Nephron (organoid): ENCODE results near the gene TUFT1.
"Not testable (repeated sequence)": the region's sequence is repeated elsewhere in the genome, so short reads cannot be mapped to it uniquely, and the experiment has no call there.

ENCODE experiments used
- H3K27ac Mint-ChIP-seq, 3 experiments: 2 replicates each; pipeline ENCODE4 v1.8.0; 2020; ENCODE audit warnings: mixed read lengths in 3 of 3, mild to moderate bottlenecking in 2 of 3, moderate library complexity in 1 of 3
- H3K27me3 Mint-ChIP-seq: 2 replicates; pipeline ENCODE4 v1.8.0; 2021; ENCODE audit warnings: low read depth, mild to moderate bottlenecking, moderate library complexity, mixed read lengths
- H3K36me3 Mint-ChIP-seq: 2 replicates; pipeline ENCODE4 v1.8.0; 2020; ENCODE audit warnings: low read depth, mixed read lengths
- H3K4me1 Mint-ChIP-seq: 2 replicates; pipeline ENCODE4 v1.8.0; 2020; ENCODE audit warnings: mixed read lengths
- H3K4me3 Mint-ChIP-seq, 3 experiments: 2 replicates each; pipeline ENCODE4 v1.8.0; 2020; ENCODE audit warnings: mild to moderate bottlenecking in 3 of 3, mixed read lengths in 3 of 3, moderate library complexity in 2 of 3
- H3K9me3 Mint-ChIP-seq: 2 replicates; pipeline ENCODE4 v1.8.0; 2020; ENCODE audit warnings: mixed read lengths
- TF ChIP-seq, protein P1 (sequence below), 3 experiments: fragments of 200-600 bp; sonication (generic); IDR thresholded peaks; one replicate each; pipeline ENCODE4 v1.5.0; 2021; ENCODE audit warnings: antibody characterized with exemption in 3 of 3; ENCODE audit not compliant: unreplicated experiment in 3 of 3

TUFT1 gene

DNA sequence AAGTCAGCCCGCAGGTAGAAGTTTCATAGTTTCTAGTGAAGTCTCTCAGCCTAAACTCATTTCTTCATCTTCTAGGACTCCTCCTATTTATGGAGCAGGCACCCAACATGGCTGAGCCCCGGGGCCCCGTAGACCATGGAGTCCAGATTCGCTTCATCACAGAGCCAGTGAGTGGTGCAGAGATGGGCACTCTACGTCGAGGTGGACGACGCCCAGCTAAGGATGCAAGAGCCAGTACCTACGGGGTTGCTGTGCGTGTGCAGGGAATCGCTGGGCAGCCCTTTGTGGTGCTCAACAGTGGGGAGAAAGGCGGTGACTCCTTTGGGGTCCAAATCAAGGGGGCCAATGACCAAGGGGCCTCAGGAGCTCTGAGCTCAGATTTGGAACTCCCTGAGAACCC, 21.7 kb upstream of the TUFT1 start:
- Mint-ChIP-seq H3K27ac (no peak overlapping the region), H3K36me3 (no peaks in the 10 kb centered on the region), H3K4me3 (no peak overlapping the region), H3K27me3 (peaks cover 36% of the 10 kb centered on the region), H3K9me3 (no peaks in the 10 kb centered on the region), H3K4me1 (peaks cover 3% of the 10 kb centered on the region)
- TF ChIP-seq, protein P1, sequence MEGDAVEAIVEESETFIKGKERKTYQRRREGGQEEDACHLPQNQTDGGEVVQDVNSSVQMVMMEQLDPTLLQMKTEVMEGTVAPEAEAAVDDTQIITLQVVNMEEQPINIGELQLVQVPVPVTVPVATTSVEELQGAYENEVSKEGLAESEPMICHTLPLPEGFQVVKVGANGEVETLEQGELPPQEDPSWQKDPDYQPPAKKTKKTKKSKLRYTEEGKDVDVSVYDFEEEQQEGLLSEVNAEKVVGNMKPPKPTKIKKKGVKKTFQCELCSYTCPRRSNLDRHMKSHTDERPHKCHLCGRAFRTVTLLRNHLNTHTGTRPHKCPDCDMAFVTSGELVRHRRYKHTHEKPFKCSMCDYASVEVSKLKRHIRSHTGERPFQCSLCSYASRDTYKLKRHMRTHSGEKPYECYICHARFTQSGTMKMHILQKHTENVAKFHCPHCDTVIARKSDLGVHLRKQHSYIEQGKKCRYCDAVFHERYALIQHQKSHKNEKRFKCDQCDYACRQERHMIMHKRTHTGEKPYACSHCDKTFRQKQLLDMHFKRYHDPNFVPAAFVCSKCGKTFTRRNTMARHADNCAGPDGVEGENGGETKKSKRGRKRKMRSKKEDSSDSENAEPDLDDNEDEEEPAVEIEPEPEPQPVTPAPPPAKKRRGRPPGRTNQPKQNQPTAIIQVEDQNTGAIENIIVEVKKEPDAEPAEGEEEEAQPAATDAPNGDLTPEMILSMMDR (IDR thresholded peaks at IDR 0.05; ENCODE audit: unreplicated experiment in 3 of 3): no peak

DNA sequence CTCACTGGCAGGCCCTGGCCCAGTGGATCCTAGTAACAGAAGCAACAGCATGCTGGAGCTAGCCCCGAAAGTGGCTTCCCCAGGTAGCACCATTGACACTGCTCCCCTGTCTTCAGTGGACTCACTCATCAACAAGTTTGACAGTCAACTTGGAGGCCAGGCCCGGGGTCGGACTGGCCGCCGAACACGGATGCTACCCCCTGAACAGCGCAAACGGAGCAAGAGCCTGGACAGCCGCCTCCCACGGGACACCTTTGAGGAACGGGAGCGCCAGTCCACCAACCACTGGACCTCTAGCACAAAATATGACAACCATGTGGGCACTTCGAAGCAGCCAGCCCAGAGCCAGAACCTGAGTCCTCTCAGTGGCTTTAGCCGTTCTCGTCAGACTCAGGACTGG, 21.2 kb upstream of the TUFT1 start:
- TF ChIP-seq, protein P1 (IDR thresholded peaks at IDR 0.05; ENCODE audit: unreplicated experiment in 3 of 3): no peak
- Mint-ChIP-seq H3K36me3 (peaks cover 3% of the 10 kb centered on the region), H3K27me3 (peaks cover 31% of the 10 kb centered on the region), H3K27ac (peak overlapping the region in 1 of 3 experiments; percentile 64), H3K4me1 (no peaks in the 10 kb centered on the region), H3K4me3 (no peak overlapping the region), H3K9me3 (no peaks in the 10 kb centered on the region)

DNA sequence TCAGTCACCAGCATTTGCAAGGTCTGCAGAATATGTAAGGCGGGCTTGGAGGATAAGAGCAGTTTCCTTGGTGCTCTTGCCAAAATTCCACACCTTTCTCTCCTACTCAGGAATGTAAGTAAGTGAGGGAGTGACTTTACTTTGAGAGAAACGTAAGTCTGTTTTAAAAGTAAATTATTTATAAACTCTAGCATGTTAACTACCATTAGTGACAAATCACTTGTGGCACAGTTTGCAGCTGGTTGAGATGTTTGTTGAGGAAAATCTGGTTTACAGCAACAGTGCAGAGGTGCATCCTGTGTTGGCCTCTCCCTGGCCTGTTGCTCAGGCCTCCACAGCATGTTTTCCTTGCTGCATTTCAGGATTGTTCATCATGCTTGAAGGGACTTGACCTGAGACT, 20.4 kb upstream of the TUFT1 start:
- Mint-ChIP-seq H3K27ac (peak overlapping the region; percentile 51 to 64 (median 60)), H3K36me3 (peaks cover 4% of the 10 kb centered on the region), H3K27me3 (peaks cover 24% of the 10 kb centered on the region), H3K4me1 (no peaks in the 10 kb centered on the region), H3K4me3 (no peak overlapping the region), H3K9me3 (no peaks in the 10 kb centered on the region)
- TF ChIP-seq, protein P1 (IDR thresholded peaks at IDR 0.05; ENCODE audit: unreplicated experiment in 3 of 3): no peak

DNA sequence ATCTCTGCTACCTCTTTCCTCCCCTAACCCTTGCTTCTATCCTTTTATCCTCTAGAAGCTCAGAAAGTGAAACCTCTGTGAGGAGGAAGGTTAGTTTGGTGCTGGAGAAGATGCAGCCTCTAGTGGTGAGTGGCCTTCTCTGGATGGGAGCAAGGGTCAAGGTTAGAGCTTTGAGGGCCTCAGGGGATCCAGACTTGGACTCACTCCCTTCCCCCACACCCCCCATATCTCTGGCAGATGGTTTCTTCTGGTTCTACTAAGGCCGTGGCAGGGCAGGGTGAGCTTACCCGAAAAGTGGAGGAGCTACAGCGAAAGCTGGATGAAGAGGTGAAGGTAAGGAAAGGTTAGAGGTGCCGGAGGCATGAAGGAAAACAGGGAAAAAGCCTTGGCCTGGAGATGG, 19.8 kb upstream of the TUFT1 start:
- no peak overlapping the region for H3K4me3 Mint-ChIP-seq
- no peaks in the 10 kb centered on the region for H3K9me3 Mint-ChIP-seq
- peak overlapping the region in 2 of 3 experiments; percentile 60 to 64 for H3K27ac Mint-ChIP-seq
- H3K27me3 Mint-ChIP-seq: peaks cover 17% of the 10 kb centered on the region
- H3K36me3 Mint-ChIP-seq: peaks cover 4% of the 10 kb centered on the region
- TF ChIP-seq, protein P1 (IDR thresholded peaks at IDR 0.05; ENCODE audit: unreplicated experiment in 3 of 3): no peak
- no peaks in the 10 kb centered on the region for H3K4me1 Mint-ChIP-seq

DNA sequence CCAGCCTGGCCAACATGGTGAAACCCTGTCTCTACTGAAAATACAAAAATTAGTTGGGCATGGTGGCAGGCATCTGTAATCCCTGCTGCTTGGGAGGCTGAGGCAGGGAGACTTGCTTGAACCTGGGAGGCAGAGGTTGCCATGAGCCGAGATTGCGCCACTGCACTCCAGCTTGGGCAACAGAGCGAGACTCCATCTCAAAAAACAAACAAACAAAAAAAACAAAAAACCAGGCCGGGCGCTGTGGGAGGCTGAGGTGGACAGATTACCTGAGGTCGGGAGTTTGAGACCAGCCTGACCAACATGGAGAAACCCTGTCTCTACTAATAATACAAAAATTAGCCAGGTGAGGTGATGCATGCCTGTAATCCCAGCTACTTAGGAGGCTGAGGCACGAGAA, 17.7 kb upstream of the TUFT1 start:
- not testable (repeated sequence) for H3K27ac Mint-ChIP-seq, H3K9me3 Mint-ChIP-seq, H3K4me1 Mint-ChIP-seq, H3K4me3 Mint-ChIP-seq
- Mint-ChIP-seq H3K36me3 (peaks cover 11% of the 10 kb centered on the region), H3K27me3 (peaks cover 10% of the 10 kb centered on the region)

DNA sequence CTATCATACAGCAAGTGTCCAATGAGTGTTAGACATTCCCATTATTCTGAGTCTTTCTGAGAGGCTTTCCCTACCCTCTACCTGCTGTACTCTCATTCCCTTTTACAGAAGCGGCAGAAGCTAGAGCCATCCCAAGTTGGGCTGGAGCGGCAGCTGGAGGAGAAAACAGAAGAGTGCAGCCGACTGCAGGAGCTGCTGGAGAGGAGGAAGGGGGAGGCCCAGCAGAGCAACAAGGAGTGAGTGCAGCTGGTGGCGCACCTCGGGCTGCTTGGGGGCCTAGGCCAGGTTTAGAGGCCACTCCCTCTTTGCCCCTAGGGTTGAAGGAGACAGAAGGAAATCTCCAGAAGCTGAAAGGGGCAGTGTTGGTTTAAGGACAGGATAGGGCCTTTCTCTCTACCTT, 16.8 kb upstream of the TUFT1 start:
- TF ChIP-seq, protein P1 (IDR thresholded peaks at IDR 0.05; ENCODE audit: unreplicated experiment in 3 of 3): no peak
- H3K27me3 Mint-ChIP-seq: peaks cover 6% of the 10 kb centered on the region
- H3K36me3 Mint-ChIP-seq: peaks cover 11% of the 10 kb centered on the region
- no peaks in the 10 kb centered on the region for H3K9me3 Mint-ChIP-seq
- H3K4me1 Mint-ChIP-seq: no peaks in the 10 kb centered on the region
- no peak overlapping the region for H3K27ac Mint-ChIP-seq
- H3K4me3 Mint-ChIP-seq: no peak overlapping the region
